DND-41 (cell line): Measurements from ENCODE around the gene SECTM1.

Source experiments
- ATAC-seq: fragments of 200-7000 bp; cut with Tn5 transposase; 3 replicates; pipeline ENCODE4 v1.9.1; 2021; ENCODE audit warnings: low read depth; ENCODE audit not compliant: insufficient read depth
- DNase-seq: peaks from one replicate; pipeline ENCODE4 v3.0.0-alpha.2; 2020
- H2AFZ ChIP-seq: 2 replicates; pipeline ENCODE4 v1.6.0; 2012; ENCODE audit warnings: low read depth, low read length
- H3K27ac ChIP-seq: 2 replicates; pipeline ENCODE4 v1.5.1; 2012; ENCODE audit warnings: low read length, inconsistent platforms
- H3K27me3 ChIP-seq: fragments of 200-600 bp; sonication (generic); 2 replicates; pipeline ENCODE4 v1.6.0; 2012; ENCODE audit warnings: low read length, mild to moderate bottlenecking, inconsistent platforms; ENCODE audit not compliant: insufficient read depth, poor library complexity
- H3K36me3 ChIP-seq: 2 replicates; pipeline ENCODE4 v1.5.1; 2012; ENCODE audit warnings: low read length, inconsistent platforms; ENCODE audit not compliant: insufficient read depth
- H3K4me1 ChIP-seq: 2 replicates; pipeline ENCODE4 v1.5.1; 2012; ENCODE audit warnings: mild to moderate bottlenecking, low read length; ENCODE audit not compliant: insufficient read depth
- H3K4me2 ChIP-seq: 2 replicates; pipeline ENCODE4 v1.6.0; 2012; ENCODE audit warnings: mild to moderate bottlenecking, moderate library complexity, low read length, inconsistent platforms; ENCODE audit not compliant: insufficient read depth
- H3K4me3 ChIP-seq, 2 experiments: fragments of 200-600 bp in 1 of 2; shearing (Covaris generic) in 1 of 2; 2 replicates each; pipeline ENCODE4 v1.5.1; 2012 to 2016; ENCODE audit warnings: inconsistent platforms in 2 of 2, low read length in 2 of 2, mild to moderate bottlenecking in 2 of 2, low read depth in 1 of 2, moderate library complexity in 1 of 2
- H3K79me2 ChIP-seq: 2 replicates; pipeline ENCODE4 v1.6.0; 2012; ENCODE audit warnings: low read length, inconsistent platforms; ENCODE audit not compliant: insufficient read depth
- H3K9ac ChIP-seq: 2 replicates; pipeline ENCODE4 v1.6.0; 2012; ENCODE audit warnings: low read depth, mild to moderate bottlenecking, inconsistent platforms, low read length, moderate library complexity
- H3K9me3 ChIP-seq: 2 replicates; pipeline ENCODE4 v1.5.1; 2012; ENCODE audit warnings: low read length, moderate library complexity, mild to moderate bottlenecking, inconsistent platforms; ENCODE audit not compliant: insufficient read depth, severe bottlenecking
- H4K20me1 ChIP-seq: 2 replicates; pipeline ENCODE4 v1.6.0; 2012; ENCODE audit warnings: low read length; ENCODE audit not compliant: insufficient read depth
- EZH2 ChIP-seq: IDR thresholded peaks from 3 replicates; pipeline ENCODE4 v1.6.1; 2012; ENCODE audit warnings: borderline replicate concordance, low read depth, mild to moderate bottlenecking, moderate library complexity, low read length, inconsistent platforms; ENCODE audit not compliant: severe bottlenecking
- TF ChIP-seq, protein P1 (sequence below): IDR thresholded peaks from 2 replicates; pipeline ENCODE4 v1.5.1; 2012; ENCODE audit warnings: borderline replicate concordance, low read length, moderate library complexity, mild to moderate bottlenecking; ENCODE audit not compliant: poor library complexity, severe bottlenecking; ENCODE audit errors: extremely low read depth

SECTM1 gene

DNA sequence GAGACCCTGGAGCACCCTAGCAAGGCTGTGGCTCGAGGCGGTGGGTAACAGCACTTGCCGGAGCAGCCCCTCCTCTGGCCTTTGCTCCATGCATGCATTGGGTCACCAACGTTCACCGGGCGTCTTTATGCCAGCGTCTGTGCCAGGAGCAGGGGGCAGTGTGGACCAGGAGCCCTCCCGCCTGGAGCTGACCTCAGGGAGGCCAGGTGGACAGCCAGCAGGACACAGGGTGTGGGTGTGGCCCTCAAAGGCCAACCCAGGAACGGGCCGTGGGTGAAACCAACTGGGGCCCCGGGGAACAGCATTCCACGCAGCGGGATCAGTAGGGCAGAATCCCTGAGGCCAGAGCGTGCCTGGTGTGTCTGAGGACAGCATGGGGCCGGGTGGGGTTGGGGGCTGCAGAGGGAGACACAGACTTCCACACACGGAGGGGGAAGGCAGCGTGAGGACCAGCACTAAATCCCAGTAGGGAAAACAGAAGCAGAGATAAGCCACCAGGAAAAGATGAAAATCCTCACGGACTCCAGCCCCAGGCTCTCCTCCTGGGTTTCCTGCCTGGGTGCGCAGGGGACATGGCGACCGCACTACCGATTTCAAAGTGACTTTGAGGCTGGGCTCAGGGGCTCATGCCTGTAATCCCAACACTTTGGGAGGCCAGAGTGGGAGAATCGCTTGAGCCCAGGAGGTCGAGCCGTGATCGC is 13.3 kb downstream of the SECTM1 start:
- Histone ChIP-seq H4K20me1 (peaks cover 8% of the 10 kb centered on the region; the same call in 1 of the 2 replicates), H3K9ac (no peak overlapping the region), H2AFZ (no peak overlapping the region), H3K9me3 (no peaks in the 10 kb centered on the region), H3K79me2 (peaks cover 30% of the 10 kb centered on the region), H3K36me3 (peaks cover 16% of the 10 kb centered on the region; the same call in 1 of the 2 replicates), H3K27ac (no peak overlapping the region), H3K4me1 (peaks cover 35% of the 10 kb centered on the region), H3K27me3 (no peaks in the 10 kb centered on the region), H3K4me3 (no peak overlapping the region), H3K4me2 (no peak overlapping the region)
- no peak for DNase-seq
- no peak for TF ChIP-seq EZH2
- no peak for ATAC-seq

- Histone ChIP-seq H3K79me2 (peaks cover 34% of the 10 kb centered on the region), H4K20me1 (peaks cover 8% of the 10 kb centered on the region; the same call in 1 of the 2 replicates), H3K36me3 (peaks cover 22% of the 10 kb centered on the region), H3K4me1 (peaks cover 41% of the 10 kb centered on the region), H3K4me2 (no peak overlapping the region), H2AFZ (no peak overlapping the region), H3K27me3 (no peaks in the 10 kb centered on the region), H3K9me3 (no peaks in the 10 kb centered on the region), H3K9ac (no peak overlapping the region), H3K27ac (no peak overlapping the region), H3K4me3 (no peak overlapping the region)
- ATAC-seq: no peak
- DNase-seq: no peak
- TF ChIP-seq, protein P1, sequence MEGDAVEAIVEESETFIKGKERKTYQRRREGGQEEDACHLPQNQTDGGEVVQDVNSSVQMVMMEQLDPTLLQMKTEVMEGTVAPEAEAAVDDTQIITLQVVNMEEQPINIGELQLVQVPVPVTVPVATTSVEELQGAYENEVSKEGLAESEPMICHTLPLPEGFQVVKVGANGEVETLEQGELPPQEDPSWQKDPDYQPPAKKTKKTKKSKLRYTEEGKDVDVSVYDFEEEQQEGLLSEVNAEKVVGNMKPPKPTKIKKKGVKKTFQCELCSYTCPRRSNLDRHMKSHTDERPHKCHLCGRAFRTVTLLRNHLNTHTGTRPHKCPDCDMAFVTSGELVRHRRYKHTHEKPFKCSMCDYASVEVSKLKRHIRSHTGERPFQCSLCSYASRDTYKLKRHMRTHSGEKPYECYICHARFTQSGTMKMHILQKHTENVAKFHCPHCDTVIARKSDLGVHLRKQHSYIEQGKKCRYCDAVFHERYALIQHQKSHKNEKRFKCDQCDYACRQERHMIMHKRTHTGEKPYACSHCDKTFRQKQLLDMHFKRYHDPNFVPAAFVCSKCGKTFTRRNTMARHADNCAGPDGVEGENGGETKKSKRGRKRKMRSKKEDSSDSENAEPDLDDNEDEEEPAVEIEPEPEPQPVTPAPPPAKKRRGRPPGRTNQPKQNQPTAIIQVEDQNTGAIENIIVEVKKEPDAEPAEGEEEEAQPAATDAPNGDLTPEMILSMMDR: no peak
These were observed 13.9 kb downstream of the SECTM1 start for GRCh38 chr17:82319619-82320062.

GRCh38 chr17:82318772-82319606 is 14.6 kb downstream of the SECTM1 start:
- peaks cover 29% of the 10 kb centered on the region for H3K36me3 ChIP-seq
- H2AFZ ChIP-seq: no peak overlapping the region
- H3K27me3 ChIP-seq: no peaks in the 10 kb centered on the region
- peaks cover 43% of the 10 kb centered on the region for H3K4me1 ChIP-seq
- no peak overlapping the region for H3K9ac ChIP-seq
- H3K27ac ChIP-seq: no peak overlapping the region
- H3K4me2 ChIP-seq: no peak overlapping the region
- TF ChIP-seq, protein P1: no peak
- TF ChIP-seq EZH2: no peak
- H4K20me1 ChIP-seq: peaks cover 8% of the 10 kb centered on the region; the same call in 1 of the 2 replicates
- no peaks in the 10 kb centered on the region for H3K9me3 ChIP-seq
- H3K4me3 ChIP-seq: no peak overlapping the region
- ATAC-seq (no peak), DNase-seq (no peak)
- H3K79me2 ChIP-seq: peaks cover 34% of the 10 kb centered on the region

DNA sequence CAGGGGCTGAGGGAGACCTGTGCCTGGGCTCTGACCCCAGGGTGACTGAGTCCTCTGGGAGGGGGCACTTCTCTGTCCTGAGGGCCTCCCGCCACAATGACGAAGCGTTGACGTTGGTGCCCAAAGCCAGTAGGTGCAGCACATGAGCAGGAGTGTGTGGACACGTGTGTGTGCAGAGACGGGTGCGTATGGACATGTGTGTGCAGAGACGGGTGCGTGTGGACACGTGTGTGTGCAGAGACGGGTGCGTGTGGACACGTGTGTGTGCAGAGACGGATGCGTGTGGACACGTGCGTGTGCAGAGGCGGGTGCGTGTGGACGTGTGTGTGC is 15.4 kb downstream of the SECTM1 start:
- no peak for ATAC-seq
- Histone ChIP-seq H3K27me3 (no peaks in the 10 kb centered on the region), H3K79me2 (peaks cover 34% of the 10 kb centered on the region), H3K4me2 (peak overlapping the region; percentile 84), H3K9ac (peak overlapping the region; percentile 82; the same call in 1 of the 2 replicates), H3K36me3 (peaks cover 37% of the 10 kb centered on the region), H3K4me3 (peak overlapping the region in 1 of 2 experiments; percentile 87; a peak in 2 of 4 replicates), H3K4me1 (peaks cover 47% of the 10 kb centered on the region), H3K27ac (peak overlapping the region; percentile 84), H2AFZ (no peak overlapping the region), H4K20me1 (peaks cover 8% of the 10 kb centered on the region; the same call in 1 of the 2 replicates), H3K9me3 (no peaks in the 10 kb centered on the region)
- DNase-seq: no peak
- no peak for TF ChIP-seq EZH2
- TF ChIP-seq, protein P1: no peak
